Calu3 (cell line): ENCODE results near the gene SMS. TPM values are rescaled to one million over a fixed set of nuclear protein-coding genes. Genes with fewer than 3 reads are reported as not detected.

Experiments
- BruUV-seq: library from RNA; stranded (reverse); fragments of 400-500 nt; replicated peaks from 2 replicates; lab custom pipeline; 2021; lab: Mats Ljungman, UMichigan
- CTCF ChIA-PET: fragments of 300-600 bp; sonication (Branson Sonifier 250); formaldehyde crosslinking; loops from one replicate; lab custom pipeline; 2022; ENCODE audit warnings: antibody characterized with exemption; lab: Charles Lee
- DNase-seq: peaks from one replicate; pipeline ENCODE4 v3.0.0; 2022
- H3K27ac Mint-ChIP-seq: one replicate; pipeline ENCODE4 v1.8.0; 2022; ENCODE audit warnings: mixed read lengths; ENCODE audit not compliant: unreplicated experiment
- H3K27me3 Mint-ChIP-seq: one replicate; pipeline ENCODE4 v1.8.0; 2022; ENCODE audit warnings: mixed read lengths; ENCODE audit not compliant: unreplicated experiment
- H3K36me3 Mint-ChIP-seq: one replicate; pipeline ENCODE4 v1.8.0; 2022; ENCODE audit warnings: mild to moderate bottlenecking, moderate library complexity, mixed read lengths; ENCODE audit not compliant: insufficient read depth, unreplicated experiment
- H3K4me1 Mint-ChIP-seq: one replicate; pipeline ENCODE4 v1.8.0; 2022; ENCODE audit warnings: mild to moderate bottlenecking, low read depth, mixed read lengths; ENCODE audit not compliant: unreplicated experiment
- H3K4me3 Mint-ChIP-seq: one replicate; pipeline ENCODE4 v1.8.0; 2022; ENCODE audit warnings: mild to moderate bottlenecking, low read depth, moderate library complexity, mixed read lengths; ENCODE audit not compliant: unreplicated experiment
- H3K9me3 Mint-ChIP-seq: one replicate; pipeline ENCODE4 v1.8.0; 2022; ENCODE audit warnings: low read depth, mixed read lengths; ENCODE audit not compliant: unreplicated experiment
- CTCF ChIP-seq: fragments of 200-600 bp; IDR thresholded peaks from one replicate; pipeline ENCODE4 v1.8.0; 2022; ENCODE audit warnings: antibody characterized with exemption; ENCODE audit not compliant: unreplicated experiment
- intact Hi-C: fragments of 100-400 bp; cut with micrococcal nuclease; formaldehyde crosslinking; loops from one replicate; pipeline ENCODE4 v1.10.0; 2022; ENCODE audit not compliant: unreplicated experiment
- total RNA-seq: library from RNA; stranded (reverse); gene quantifications from 2 replicates; pipeline ENCODE4 v1.2.3, GENCODE V29; 2022

The SMS gene
- total RNA-seq, 1 experiment from 2014 or later: 225 TPM

GRCh38 chrX:21972046-21972445, 31.5 kb downstream of the SMS start:
- no TSS peak for BruUV-seq
- CTCF ChIA-PET: interaction anchor here (0.6 to 3.0 kb wide), 9 partner anchors 18 to 1457 kb away, joined by 3 to 7 read pairs (median 5); partner anchors contain the start of gene MBTPS2
- Mint-ChIP-seq H3K27me3 (no peaks in the 10 kb centered on the region), H3K4me1 (peaks cover 53% of the 10 kb centered on the region), H3K27ac (peak overlapping the region; percentile 91), H3K36me3 (peaks cover 81% of the 10 kb centered on the region), H3K4me3 (peak overlapping the region; percentile 44), H3K9me3 (no peaks in the 10 kb centered on the region)
- no peak for TF ChIP-seq CTCF
- no peak for DNase-seq
- intact Hi-C loops: loop anchor here (2.0 to 10.0 kb wide), 4 partner anchors 25 to 227 kb away; partner anchors contain the start of gene MBTPS2

GRCh38 chrX:21972721-21973120, 32.2 kb downstream of the SMS start:
- Mint-ChIP-seq H3K27ac (peak overlapping the region; percentile 91), H3K27me3 (no peaks in the 10 kb centered on the region), H3K4me3 (no peak overlapping the region), H3K36me3 (peaks cover 75% of the 10 kb centered on the region), H3K4me1 (peaks cover 53% of the 10 kb centered on the region), H3K9me3 (no peaks in the 10 kb centered on the region)
- CTCF ChIA-PET: interaction anchor here (0.6 to 3.0 kb wide), 8 partner anchors 13 to 1458 kb away, joined by 3 to 7 read pairs (median 4); partner anchors contain the start of gene MBTPS2
- intact Hi-C loops: loop anchor here (2.0 to 10.0 kb wide), 4 partner anchors 26 to 228 kb away; partner anchors contain the start of gene MBTPS2
- no peak for TF ChIP-seq CTCF
- BruUV-seq: no TSS peak
- peak; percentile 41 for DNase-seq

- no peak for TF ChIP-seq CTCF
- Mint-ChIP-seq H3K36me3 (peaks cover 68% of the 10 kb centered on the region), H3K4me1 (peaks cover 53% of the 10 kb centered on the region), H3K9me3 (no peaks in the 10 kb centered on the region), H3K27me3 (no peaks in the 10 kb centered on the region), H3K4me3 (peak overlapping the region; percentile 57), H3K27ac (peak overlapping the region; percentile 91)
- BruUV-seq: no TSS peak
- intact Hi-C loops: loop anchor here (2.0 to 10.0 kb wide), 4 partner anchors 27 to 229 kb away; partner anchors contain the start of gene MBTPS2
- DNase-seq: no peak
- CTCF ChIA-PET: interaction anchor here (0.6 to 3.0 kb wide), 5 partner anchors 12 to 230 kb away, joined by 3 to 7 read pairs (median 4); partner anchors contain the start of gene MBTPS2
Measured at GRCh38 chrX:21973321-21974010, 33.0 kb downstream of the SMS start.

GRCh38 chrX:21974011-21974385, 33.5 kb downstream of the SMS start:
- no TSS peak for BruUV-seq
- intact Hi-C loops: loop anchor here (5.0 to 10.0 kb wide), 3 partner anchors 47 to 229 kb away; partner anchors contain the start of gene MBTPS2
- H3K4me3 Mint-ChIP-seq: peak overlapping the region; percentile 57
- TF ChIP-seq CTCF: no peak
- CTCF ChIA-PET: interaction anchor here (0.6 to 3.0 kb wide), 4 partner anchors 11 to 230 kb away, joined by 3 to 7 read pairs (median 4); partner anchors contain the start of gene MBTPS2
- no peaks in the 10 kb centered on the region for H3K27me3 Mint-ChIP-seq
- peak overlapping the region; percentile 91 for H3K27ac Mint-ChIP-seq
- DNase-seq: peak; percentile 46
- H3K4me1 Mint-ChIP-seq: peaks cover 51% of the 10 kb centered on the region
- H3K36me3 Mint-ChIP-seq: peaks cover 66% of the 10 kb centered on the region
- no peaks in the 10 kb centered on the region for H3K9me3 Mint-ChIP-seq
